ENCODE results near the gene SULT1E1. TPM values are rescaled to one million over a fixed set of nuclear protein-coding genes. Genes with fewer than 3 reads are reported as not detected.

SULT1E1 gene
- total RNA-seq, 4 donors from 2014 or later: not detected

DNA sequence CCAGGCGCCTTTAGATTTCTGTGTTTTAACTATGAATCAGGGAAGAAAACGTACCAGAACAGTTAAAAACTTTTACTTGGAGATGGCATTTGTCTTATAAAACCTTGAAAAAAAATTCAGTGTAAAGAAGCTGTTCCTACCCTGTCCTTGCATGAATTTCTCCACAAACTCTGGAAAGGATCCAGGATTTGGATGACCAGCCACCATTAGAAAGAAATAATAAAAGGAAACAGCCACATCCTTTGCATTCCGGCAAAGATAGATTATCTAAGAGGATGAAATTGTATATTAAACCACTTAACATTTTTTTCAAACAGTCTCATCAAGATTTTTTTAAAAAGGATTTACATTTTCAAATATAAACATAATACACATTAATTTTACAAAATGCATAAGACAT, 10.6 kb downstream of the SULT1E1 start:
- 61% methylated on average over 3 of the region's 3 CpGs for WGBS
- intact Hi-C loops (cut with DNase I): no loop called here
- H3K9me3 ChIP-seq: no peaks in the 10 kb centered on the region
- DNase-seq (ENCODE audit: extremely low spot score): no peak
- no peak overlapping the region for H3K4me3 ChIP-seq
- H3K36me3 ChIP-seq: no peaks in the 10 kb centered on the region
- H3K4me1 ChIP-seq: no peaks in the 10 kb centered on the region
- no peaks in the 10 kb centered on the region for H3K27me3 ChIP-seq
- TF ChIP-seq EP300 (IDR thresholded peaks at IDR 0.05) (no peak), POLR2A (IDR thresholded peaks at IDR 0.05; ENCODE audit: low read depth) (no peak), POLR2AphosphoS5 (IDR thresholded peaks at IDR 0.05) (no peak)
- TF ChIP-seq, protein P1, sequence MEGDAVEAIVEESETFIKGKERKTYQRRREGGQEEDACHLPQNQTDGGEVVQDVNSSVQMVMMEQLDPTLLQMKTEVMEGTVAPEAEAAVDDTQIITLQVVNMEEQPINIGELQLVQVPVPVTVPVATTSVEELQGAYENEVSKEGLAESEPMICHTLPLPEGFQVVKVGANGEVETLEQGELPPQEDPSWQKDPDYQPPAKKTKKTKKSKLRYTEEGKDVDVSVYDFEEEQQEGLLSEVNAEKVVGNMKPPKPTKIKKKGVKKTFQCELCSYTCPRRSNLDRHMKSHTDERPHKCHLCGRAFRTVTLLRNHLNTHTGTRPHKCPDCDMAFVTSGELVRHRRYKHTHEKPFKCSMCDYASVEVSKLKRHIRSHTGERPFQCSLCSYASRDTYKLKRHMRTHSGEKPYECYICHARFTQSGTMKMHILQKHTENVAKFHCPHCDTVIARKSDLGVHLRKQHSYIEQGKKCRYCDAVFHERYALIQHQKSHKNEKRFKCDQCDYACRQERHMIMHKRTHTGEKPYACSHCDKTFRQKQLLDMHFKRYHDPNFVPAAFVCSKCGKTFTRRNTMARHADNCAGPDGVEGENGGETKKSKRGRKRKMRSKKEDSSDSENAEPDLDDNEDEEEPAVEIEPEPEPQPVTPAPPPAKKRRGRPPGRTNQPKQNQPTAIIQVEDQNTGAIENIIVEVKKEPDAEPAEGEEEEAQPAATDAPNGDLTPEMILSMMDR (IDR thresholded peaks at IDR 0.05): no peak
- no peak overlapping the region for H3K27ac ChIP-seq (replicated peaks in 1 of 4)

DNA sequence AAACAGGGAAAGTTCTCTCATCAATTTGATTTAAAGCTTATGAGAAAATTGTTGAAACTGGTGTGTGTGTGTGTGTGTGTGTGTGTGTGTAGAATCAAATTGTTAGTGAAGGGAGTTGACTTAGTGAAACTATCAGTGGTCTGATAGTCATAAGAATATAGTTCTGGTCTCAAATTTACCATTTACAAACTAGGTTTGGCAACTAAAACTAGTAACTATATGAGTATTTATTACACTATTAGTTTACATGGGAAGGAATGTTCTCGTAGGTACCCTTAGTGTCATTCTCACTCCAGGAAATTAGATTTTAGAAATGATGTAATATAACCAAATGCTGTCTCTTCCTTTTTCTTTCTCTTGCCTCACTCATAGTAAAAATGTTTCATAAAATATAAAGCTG, 11.9 kb downstream of the SULT1E1 start:
- 84% methylated on average over 1 of the region's 1 CpG for WGBS
- intact Hi-C loops (cut with DNase I): no loop called here
- Histone ChIP-seq H3K9me3 (no peaks in the 10 kb centered on the region), H3K36me3 (no peaks in the 10 kb centered on the region), H3K4me1 (no peaks in the 10 kb centered on the region), H3K27ac (replicated peaks in 1 of 4) (no peak overlapping the region), H3K4me3 (no peak overlapping the region), H3K27me3 (no peaks in the 10 kb centered on the region)
- DNase-seq (ENCODE audit: extremely low spot score): no peak
- TF ChIP-seq POLR2A (IDR thresholded peaks at IDR 0.05; ENCODE audit: low read depth) (no peak), EP300 (IDR thresholded peaks at IDR 0.05) (no peak), POLR2AphosphoS5 (IDR thresholded peaks at IDR 0.05) (no peak)
- TF ChIP-seq, protein P1 (IDR thresholded peaks at IDR 0.05): no peak

DNA sequence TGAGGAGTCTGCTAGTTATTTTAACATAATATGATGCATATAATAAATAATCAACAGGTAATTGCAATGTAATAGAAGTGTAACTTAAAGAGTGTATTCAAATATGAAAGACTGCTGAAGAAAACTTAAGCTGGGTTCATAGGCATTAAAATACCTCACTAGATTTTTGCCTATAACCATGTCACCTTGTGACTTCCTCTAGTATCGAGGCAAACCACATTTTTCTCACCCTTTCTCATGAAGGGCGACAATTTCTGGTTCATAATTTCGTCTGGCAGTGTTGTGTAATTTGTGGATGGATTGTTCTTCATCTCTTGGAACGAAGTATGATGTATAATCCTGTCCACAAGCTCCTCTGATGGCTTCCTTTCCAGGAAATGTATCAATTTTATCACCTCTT, 16.0 kb downstream of the SULT1E1 start:
- Histone ChIP-seq H3K9me3 (no peaks in the 10 kb centered on the region), H3K27ac (replicated peaks in 1 of 4) (no peak overlapping the region), H3K4me3 (no peak overlapping the region), H3K27me3 (no peaks in the 10 kb centered on the region), H3K4me1 (no peaks in the 10 kb centered on the region), H3K36me3 (no peaks in the 10 kb centered on the region)
- DNase-seq (ENCODE audit: extremely low spot score): no peak
- WGBS: 76% methylated on average over 4 of the region's 4 CpGs
- intact Hi-C loops (cut with DNase I): no loop called here
- no peak for TF ChIP-seq POLR2A (IDR thresholded peaks at IDR 0.05; ENCODE audit: low read depth)
- TF ChIP-seq POLR2AphosphoS5 (IDR thresholded peaks at IDR 0.05): no peak
- TF ChIP-seq EP300 (IDR thresholded peaks at IDR 0.05): no peak

DNA sequence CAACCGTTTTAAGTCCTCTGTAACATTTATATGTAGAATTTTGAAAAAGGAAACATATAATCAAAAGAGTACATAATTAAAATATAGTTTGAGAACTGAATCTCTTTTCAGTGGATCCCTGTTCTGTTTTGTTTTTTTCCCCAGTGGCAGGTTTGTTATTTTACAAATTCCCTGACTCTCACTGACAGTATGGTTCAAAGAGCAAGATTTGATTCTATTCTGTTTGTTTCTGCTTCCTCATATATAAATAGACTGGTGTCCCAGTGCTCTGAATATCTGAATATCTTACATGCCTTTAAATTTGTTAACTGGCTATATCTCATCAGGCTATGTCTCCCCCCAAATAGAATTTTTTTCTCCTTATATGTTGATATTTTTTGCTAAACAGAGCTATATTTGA, 16.6 kb downstream of the SULT1E1 start:
- Histone ChIP-seq H3K4me1 (no peaks in the 10 kb centered on the region), H3K27ac (replicated peaks in 1 of 4) (no peak overlapping the region), H3K36me3 (no peaks in the 10 kb centered on the region), H3K4me3 (no peak overlapping the region), H3K27me3 (no peaks in the 10 kb centered on the region), H3K9me3 (no peaks in the 10 kb centered on the region)
- DNase-seq (ENCODE audit: extremely low spot score): no peak
- 0% methylated on average over 1 of the region's 1 CpG for WGBS
- TF ChIP-seq, protein P1 (IDR thresholded peaks at IDR 0.05): no peak
- no peak for TF ChIP-seq POLR2A (IDR thresholded peaks at IDR 0.05; ENCODE audit: low read depth)
- no peak for TF ChIP-seq POLR2AphosphoS5 (IDR thresholded peaks at IDR 0.05)
- TF ChIP-seq EP300 (IDR thresholded peaks at IDR 0.05): no peak
- intact Hi-C loops (cut with DNase I): no loop called here

DNA sequence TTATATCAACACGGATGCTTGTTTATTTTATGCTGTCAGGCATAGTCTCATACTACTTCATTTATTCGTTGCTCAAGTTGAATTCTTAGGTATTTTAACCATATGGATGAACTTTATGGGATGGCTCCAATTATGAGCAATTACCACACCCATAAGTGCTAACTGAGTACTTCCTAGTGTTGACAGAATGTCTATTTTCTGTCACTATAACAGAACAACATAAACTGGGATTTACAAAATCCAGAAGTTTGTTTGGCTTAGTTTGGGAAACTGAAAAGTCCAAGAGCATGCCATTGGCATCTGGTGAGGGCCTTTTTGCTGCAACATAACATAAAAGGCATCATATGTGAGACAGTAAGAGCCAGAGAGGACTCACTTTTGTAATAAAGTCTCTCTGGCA, 21.0 kb downstream of the SULT1E1 start:
- intact Hi-C loops (cut with DNase I): no loop called here
- Histone ChIP-seq H3K4me3 (no peak overlapping the region), H3K4me1 (no peaks in the 10 kb centered on the region), H3K9me3 (no peaks in the 10 kb centered on the region), H3K27me3 (no peaks in the 10 kb centered on the region), H3K27ac (replicated peaks in 1 of 4) (no peak overlapping the region), H3K36me3 (no peaks in the 10 kb centered on the region)
- no peak for DNase-seq (ENCODE audit: extremely low spot score)
- 65% methylated on average over 2 of the region's 2 CpGs for WGBS
- TF ChIP-seq POLR2A (IDR thresholded peaks at IDR 0.05; ENCODE audit: low read depth): no peak
- TF ChIP-seq POLR2AphosphoS5 (IDR thresholded peaks at IDR 0.05): no peak
- TF ChIP-seq, protein P1 (IDR thresholded peaks at IDR 0.05): no peak
- TF ChIP-seq EP300 (IDR thresholded peaks at IDR 0.05): no peak
